ENCODE measurements around the gene B3GAT1.

Gene B3GAT1

GRCh38 chr11:134369656-134370525 lies 42.2 kb downstream of the B3GAT1 start:
- H3K27me3 ChIP-seq (ENCODE audit: low read depth, low read length) = peaks cover 11% of the 10 kb centered on the region
- H3K9me3 ChIP-seq (ENCODE audit: insufficient read depth, low read length) = no peaks in the 10 kb centered on the region
- H3K4me1 ChIP-seq (ENCODE audit: low read length) = peaks cover 7% of the 10 kb centered on the region
- H3K79me2 ChIP-seq (ENCODE audit: low read length) = no peaks in the 10 kb centered on the region
- no peak overlapping the region for H3K27ac ChIP-seq (ENCODE audit: low read length)
- H3K4me3 ChIP-seq (ENCODE audit: low read length) = no peak overlapping the region
- no peak overlapping the region for H3K9ac ChIP-seq (ENCODE audit: low read length)
- H3K4me2 ChIP-seq (ENCODE audit: low read length) = no peak overlapping the region
- H2AFZ ChIP-seq (ENCODE audit: low read depth, low read length) = no peak overlapping the region
- no peaks in the 10 kb centered on the region for H3K36me3 ChIP-seq (replicated peaks; ENCODE audit: low read depth, low read length)
- TF ChIP-seq CTCF (IDR thresholded peaks at IDR 0.05; ENCODE audit: low read depth, low read length) (no peak), EZH2phosphoT487 (IDR thresholded peaks at IDR 0.05; ENCODE audit: low read depth) (no peak)
- no peaks in the 10 kb centered on the region for H4K20me1 ChIP-seq (ENCODE audit: insufficient read depth, low read length)

GRCh38 chr11:134367781-134368180 lies 44.3 kb downstream of the B3GAT1 start:
- no peak overlapping the region for H3K4me2 ChIP-seq (ENCODE audit: low read length)
- H3K9me3 ChIP-seq (ENCODE audit: insufficient read depth, low read length) = no peaks in the 10 kb centered on the region
- peaks cover 7% of the 10 kb centered on the region for H3K4me1 ChIP-seq (ENCODE audit: low read length)
- no peaks in the 10 kb centered on the region for H4K20me1 ChIP-seq (ENCODE audit: insufficient read depth, low read length)
- no peak overlapping the region for H3K27ac ChIP-seq (ENCODE audit: low read length)
- no peaks in the 10 kb centered on the region for H3K36me3 ChIP-seq (replicated peaks; ENCODE audit: low read depth, low read length)
- H3K9ac ChIP-seq (ENCODE audit: low read length) = no peak overlapping the region
- H3K27me3 ChIP-seq (ENCODE audit: low read depth, low read length) = peaks cover 11% of the 10 kb centered on the region
- no peak overlapping the region for H2AFZ ChIP-seq (ENCODE audit: low read depth, low read length)
- no peak overlapping the region for H3K4me3 ChIP-seq (ENCODE audit: low read length)
- no peaks in the 10 kb centered on the region for H3K79me2 ChIP-seq (ENCODE audit: low read length)
- no peak for TF ChIP-seq EZH2phosphoT487 (IDR thresholded peaks at IDR 0.05; ENCODE audit: low read depth)
- no peak for TF ChIP-seq CTCF (IDR thresholded peaks at IDR 0.05; ENCODE audit: low read depth, low read length)

GRCh38 chr11:134366254-134366653 lies 45.8 kb downstream of the B3GAT1 start:
- H3K9me3 ChIP-seq (ENCODE audit: insufficient read depth, low read length) = no peaks in the 10 kb centered on the region
- H3K79me2 ChIP-seq (ENCODE audit: low read length) = no peaks in the 10 kb centered on the region
- no peak overlapping the region for H3K4me3 ChIP-seq (ENCODE audit: low read length)
- H2AFZ ChIP-seq (ENCODE audit: low read depth, low read length) = no peak overlapping the region
- H3K27me3 ChIP-seq (ENCODE audit: low read depth, low read length) = peaks cover 11% of the 10 kb centered on the region
- no peaks in the 10 kb centered on the region for H4K20me1 ChIP-seq (ENCODE audit: insufficient read depth, low read length)
- H3K27ac ChIP-seq (ENCODE audit: low read length) = no peak overlapping the region
- H3K9ac ChIP-seq (ENCODE audit: low read length) = no peak overlapping the region
- H3K36me3 ChIP-seq (replicated peaks; ENCODE audit: low read depth, low read length) = no peaks in the 10 kb centered on the region
- H3K4me2 ChIP-seq (ENCODE audit: low read length) = no peak overlapping the region
- TF ChIP-seq EZH2phosphoT487 (IDR thresholded peaks at IDR 0.05; ENCODE audit: low read depth) (no peak), CTCF (IDR thresholded peaks at IDR 0.05; ENCODE audit: low read depth, low read length) (no peak)
- peaks cover 7% of the 10 kb centered on the region for H3K4me1 ChIP-seq (ENCODE audit: low read length)

GRCh38 chr11:134365011-134365925 lies 46.8 kb downstream of the B3GAT1 start:
- Histone ChIP-seq H3K4me3 (ENCODE audit: low read length) (no peak overlapping the region), H2AFZ (ENCODE audit: low read depth, low read length) (no peak overlapping the region), H3K79me2 (ENCODE audit: low read length) (no peaks in the 10 kb centered on the region), H3K4me2 (ENCODE audit: low read length) (no peak overlapping the region), H3K9me3 (ENCODE audit: insufficient read depth, low read length) (no peaks in the 10 kb centered on the region), H3K4me1 (ENCODE audit: low read length) (peaks cover 7% of the 10 kb centered on the region), H3K9ac (ENCODE audit: low read length) (no peak overlapping the region), H3K27ac (ENCODE audit: low read length) (no peak overlapping the region), H3K27me3 (ENCODE audit: low read depth, low read length) (peaks cover 11% of the 10 kb centered on the region), H3K36me3 (replicated peaks; ENCODE audit: low read depth, low read length) (no peaks in the 10 kb centered on the region), H4K20me1 (ENCODE audit: insufficient read depth, low read length) (no peaks in the 10 kb centered on the region)
- TF ChIP-seq CTCF (IDR thresholded peaks at IDR 0.05; ENCODE audit: low read depth, low read length) (no peak), EZH2phosphoT487 (IDR thresholded peaks at IDR 0.05; ENCODE audit: low read depth) (no peak)

Measured in OCI-LY3 (cell line).